ENCODE measurements around the gene ATL1. TPM values are rescaled to one million over a fixed set of nuclear protein-coding genes. Genes with fewer than 3 reads are reported as not detected.

Gene ATL1
- total RNA-seq, 1 experiment from 2014 or later = 1.5 TPM

DNA sequence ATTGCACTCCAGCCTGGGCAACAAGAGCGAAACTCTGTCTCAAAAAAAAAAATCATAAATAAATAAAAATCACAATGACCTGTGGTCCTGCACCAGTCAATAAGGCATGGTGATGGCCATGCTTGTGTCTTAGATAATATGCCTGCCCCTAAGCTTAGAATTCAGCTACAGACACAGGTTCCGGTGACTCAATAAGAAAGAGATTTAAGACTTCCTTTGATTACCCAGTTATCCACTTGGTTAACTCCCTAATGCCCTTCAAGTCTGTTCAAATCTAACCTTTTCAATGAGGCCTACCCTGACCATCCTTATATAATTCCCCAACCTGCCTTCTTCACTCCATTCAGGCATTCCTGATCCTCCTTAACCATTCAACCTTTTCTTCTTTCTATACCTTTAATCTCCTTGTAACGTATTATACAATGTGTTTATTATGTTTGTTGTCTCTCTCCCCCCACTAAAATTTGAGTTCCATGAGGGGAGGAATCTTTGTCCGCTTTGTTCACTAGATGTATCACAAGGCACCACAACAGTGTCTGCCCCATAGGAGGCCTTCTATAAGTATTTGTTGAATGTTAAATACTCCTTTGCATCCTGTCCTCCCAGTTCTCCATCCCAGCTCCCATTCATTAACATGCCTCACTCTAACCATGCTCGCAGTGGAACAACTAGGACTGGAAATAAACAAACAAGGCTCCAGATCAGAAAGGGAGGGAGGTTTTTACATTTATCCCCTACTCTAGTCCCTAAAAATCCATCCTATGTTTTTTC lies 36.5 kb upstream of the ATL1 start:
- POLR2A ChIA-PET = no interaction called here
- H3K4me1 ChIP-seq (ENCODE audit: control insufficient read depth, insufficient read depth, low read length) = peaks cover 6% of the 10 kb centered on the region
- H3K4me3 ChIP-seq (ENCODE audit: low read depth in 2 of 2, low read length in 2 of 2) = no peak overlapping the region
- H3K27me3 ChIP-seq (ENCODE audit: control insufficient read depth, insufficient read depth, low read length) = no peaks in the 10 kb centered on the region
- DNase-seq (ENCODE audit: low read depth, low spot score) (no peak), ATAC-seq (no peak)
- TF ChIP-seq SIN3A (IDR thresholded peaks at IDR 0.05; ENCODE audit: borderline replicate concordance, insufficient read depth, low read depth, low read length) (no peak), TCF7L2 (IDR thresholded peaks at IDR 0.05; ENCODE audit: low read depth, low read length) (no peak), POLR2AphosphoS5 (IDR thresholded peaks at IDR 0.05; ENCODE audit: low read depth, low read length) (no peak)
- TF ChIP-seq, protein P1, sequence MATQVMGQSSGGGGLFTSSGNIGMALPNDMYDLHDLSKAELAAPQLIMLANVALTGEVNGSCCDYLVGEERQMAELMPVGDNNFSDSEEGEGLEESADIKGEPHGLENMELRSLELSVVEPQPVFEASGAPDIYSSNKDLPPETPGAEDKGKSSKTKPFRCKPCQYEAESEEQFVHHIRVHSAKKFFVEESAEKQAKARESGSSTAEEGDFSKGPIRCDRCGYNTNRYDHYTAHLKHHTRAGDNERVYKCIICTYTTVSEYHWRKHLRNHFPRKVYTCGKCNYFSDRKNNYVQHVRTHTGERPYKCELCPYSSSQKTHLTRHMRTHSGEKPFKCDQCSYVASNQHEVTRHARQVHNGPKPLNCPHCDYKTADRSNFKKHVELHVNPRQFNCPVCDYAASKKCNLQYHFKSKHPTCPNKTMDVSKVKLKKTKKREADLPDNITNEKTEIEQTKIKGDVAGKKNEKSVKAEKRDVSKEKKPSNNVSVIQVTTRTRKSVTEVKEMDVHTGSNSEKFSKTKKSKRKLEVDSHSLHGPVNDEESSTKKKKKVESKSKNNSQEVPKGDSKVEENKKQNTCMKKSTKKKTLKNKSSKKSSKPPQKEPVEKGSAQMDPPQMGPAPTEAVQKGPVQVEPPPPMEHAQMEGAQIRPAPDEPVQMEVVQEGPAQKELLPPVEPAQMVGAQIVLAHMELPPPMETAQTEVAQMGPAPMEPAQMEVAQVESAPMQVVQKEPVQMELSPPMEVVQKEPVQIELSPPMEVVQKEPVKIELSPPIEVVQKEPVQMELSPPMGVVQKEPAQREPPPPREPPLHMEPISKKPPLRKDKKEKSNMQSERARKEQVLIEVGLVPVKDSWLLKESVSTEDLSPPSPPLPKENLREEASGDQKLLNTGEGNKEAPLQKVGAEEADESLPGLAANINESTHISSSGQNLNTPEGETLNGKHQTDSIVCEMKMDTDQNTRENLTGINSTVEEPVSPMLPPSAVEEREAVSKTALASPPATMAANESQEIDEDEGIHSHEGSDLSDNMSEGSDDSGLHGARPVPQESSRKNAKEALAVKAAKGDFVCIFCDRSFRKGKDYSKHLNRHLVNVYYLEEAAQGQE (IDR thresholded peaks at IDR 0.05; ENCODE audit: insufficient read depth in 1 of 2, low read depth in 2 of 2, low read length in 1 of 2) = no peak
- TF ChIP-seq, protein P2, sequence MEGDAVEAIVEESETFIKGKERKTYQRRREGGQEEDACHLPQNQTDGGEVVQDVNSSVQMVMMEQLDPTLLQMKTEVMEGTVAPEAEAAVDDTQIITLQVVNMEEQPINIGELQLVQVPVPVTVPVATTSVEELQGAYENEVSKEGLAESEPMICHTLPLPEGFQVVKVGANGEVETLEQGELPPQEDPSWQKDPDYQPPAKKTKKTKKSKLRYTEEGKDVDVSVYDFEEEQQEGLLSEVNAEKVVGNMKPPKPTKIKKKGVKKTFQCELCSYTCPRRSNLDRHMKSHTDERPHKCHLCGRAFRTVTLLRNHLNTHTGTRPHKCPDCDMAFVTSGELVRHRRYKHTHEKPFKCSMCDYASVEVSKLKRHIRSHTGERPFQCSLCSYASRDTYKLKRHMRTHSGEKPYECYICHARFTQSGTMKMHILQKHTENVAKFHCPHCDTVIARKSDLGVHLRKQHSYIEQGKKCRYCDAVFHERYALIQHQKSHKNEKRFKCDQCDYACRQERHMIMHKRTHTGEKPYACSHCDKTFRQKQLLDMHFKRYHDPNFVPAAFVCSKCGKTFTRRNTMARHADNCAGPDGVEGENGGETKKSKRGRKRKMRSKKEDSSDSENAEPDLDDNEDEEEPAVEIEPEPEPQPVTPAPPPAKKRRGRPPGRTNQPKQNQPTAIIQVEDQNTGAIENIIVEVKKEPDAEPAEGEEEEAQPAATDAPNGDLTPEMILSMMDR (IDR thresholded peaks at IDR 0.05) = no peak
- BruUV-seq (replicated peaks) = no TSS peak
- in situ Hi-C loops (cut with HindIII; ENCODE audit: low pct_unique_long_range_greater_than_20kb, low sequenced_read_pairs) = no loop called here
- no peaks in the 10 kb centered on the region for H3K9me3 ChIP-seq (ENCODE audit: control insufficient read depth, insufficient read depth, low read depth, low read length)
- H3K36me3 ChIP-seq (ENCODE audit: control insufficient read depth, insufficient read depth, low read length) = no peaks in the 10 kb centered on the region; the same call in 1 of the 2 replicates
- H3K27ac ChIP-seq (ENCODE audit: low read length) = no peak overlapping the region
- intact Hi-C loops (cut with micrococcal nuclease; ENCODE audit: unreplicated experiment) = no loop called here
- CTCF ChIA-PET = no interaction called here

DNA sequence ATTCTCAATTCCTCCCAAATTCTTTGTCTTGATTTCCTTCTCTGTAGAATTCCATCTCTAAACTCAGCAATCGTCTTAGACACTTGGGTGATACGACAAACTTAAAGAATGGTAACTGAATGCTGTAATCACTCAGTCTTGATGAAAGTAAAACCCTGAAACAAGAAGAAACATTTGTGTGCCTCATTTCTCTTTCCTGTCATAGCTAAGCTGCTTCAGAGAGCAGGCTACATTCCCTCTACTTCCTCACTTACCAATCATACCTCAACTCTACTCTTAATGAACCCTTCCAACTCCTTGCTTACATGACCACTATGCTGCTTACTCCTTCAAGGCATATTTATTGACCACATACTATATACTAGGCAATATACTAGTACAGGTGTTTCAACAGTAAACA lies 35.9 kb upstream of the ATL1 start:
- POLR2A ChIA-PET = no interaction called here

More for the DNA sequence above, 35.9 kb upstream of the ATL1 start:
- TF ChIP-seq, protein P2 (IDR thresholded peaks at IDR 0.05) = no peak
- TF ChIP-seq POLR2AphosphoS5 (IDR thresholded peaks at IDR 0.05; ENCODE audit: low read depth, low read length) (no peak), TCF7L2 (IDR thresholded peaks at IDR 0.05; ENCODE audit: low read depth, low read length) (no peak), SIN3A (IDR thresholded peaks at IDR 0.05; ENCODE audit: borderline replicate concordance, insufficient read depth, low read depth, low read length) (no peak)
- TF ChIP-seq, protein P1 (IDR thresholded peaks at IDR 0.05; ENCODE audit: insufficient read depth in 1 of 2, low read depth in 2 of 2, low read length in 1 of 2) = no peak
- CTCF ChIA-PET = no interaction called here
- H3K4me1 ChIP-seq (ENCODE audit: control insufficient read depth, insufficient read depth, low read length) = peaks cover 6% of the 10 kb centered on the region
- no TSS peak for BruUV-seq (replicated peaks)
- no peak for DNase-seq (ENCODE audit: low read depth, low spot score)
- intact Hi-C loops (cut with micrococcal nuclease; ENCODE audit: unreplicated experiment) (no loop called here), in situ Hi-C loops (cut with HindIII; ENCODE audit: low pct_unique_long_range_greater_than_20kb, low sequenced_read_pairs) (no loop called here)
- no peaks in the 10 kb centered on the region for H3K9me3 ChIP-seq (ENCODE audit: control insufficient read depth, insufficient read depth, low read depth, low read length)
- H3K27ac ChIP-seq (ENCODE audit: low read length) = no peak overlapping the region
- H3K4me3 ChIP-seq (ENCODE audit: low read depth in 2 of 2, low read length in 2 of 2) = no peak overlapping the region
- no peaks in the 10 kb centered on the region for H3K27me3 ChIP-seq (ENCODE audit: control insufficient read depth, insufficient read depth, low read length)
- no peaks in the 10 kb centered on the region; the same call in 1 of the 2 replicates for H3K36me3 ChIP-seq (ENCODE audit: control insufficient read depth, insufficient read depth, low read length)
- ATAC-seq = no peak

Data from Panc1 (cell line).